OCI-LY3 (cell line): ENCODE data around the gene MIEF1.
"Not testable (repeated sequence)": the region's sequence is repeated elsewhere in the genome, so short reads cannot be mapped to it uniquely, and the experiment has no call there.

Experiments used
- H2AFZ ChIP-seq: fragments of 200-600, 300-600 bp; shearing (Covaris generic); 2 replicates; pipeline ENCODE4 v1.6.0; 2014; ENCODE audit warnings: antibody characterized with exemption, low read depth, low read length
- H3K27ac ChIP-seq: fragments of 200-600, 300-600 bp; sonication (generic); 2 replicates; pipeline ENCODE4 v1.5.1; 2014; ENCODE audit warnings: mild to moderate bottlenecking, low read length, moderate library complexity, mixed read lengths
- H3K27me3 ChIP-seq: fragments of 200-600, 300-600 bp; sonication (generic); 2 replicates; pipeline ENCODE4 v1.6.1; 2014; ENCODE audit warnings: low read depth, low read length, mixed read lengths
- H3K36me3 ChIP-seq: fragments of 200-600, 300-600 bp; sonication (generic); replicated peaks from 2 replicates; pipeline ENCODE3; 2014; ENCODE audit warnings: low read depth, low read length, mixed read lengths
- H3K4me1 ChIP-seq: fragments of 300-600, 200-600 bp; sonication (generic); 2 replicates; pipeline ENCODE4 v1.6.1; 2014; ENCODE audit warnings: low read length, mixed read lengths
- H3K4me2 ChIP-seq: fragments of 200-600, 300-600 bp; sonication (generic); 2 replicates; pipeline ENCODE4 v1.6.1; 2014; ENCODE audit warnings: low read length, mixed read lengths
- H3K4me3 ChIP-seq: fragments of 300-600, 200-600 bp; sonication (generic); 2 replicates; pipeline ENCODE4 v1.5.1; 2014; ENCODE audit warnings: antibody characterized with exemption, mild to moderate bottlenecking, low read length, moderate library complexity
- H3K79me2 ChIP-seq: fragments of 300-600, 200-600 bp; shearing (Covaris generic); 2 replicates; pipeline ENCODE4 v1.6.1; 2014; ENCODE audit warnings: mild to moderate bottlenecking, low read length, mixed read lengths
- H3K9ac ChIP-seq: fragments of 300-600, 200-600 bp; shearing (Covaris generic); 2 replicates; pipeline ENCODE4 v1.6.0; 2014; ENCODE audit warnings: mild to moderate bottlenecking, low read length, moderate library complexity
- H3K9me3 ChIP-seq: fragments of 200-600, 300-600 bp; shearing (Covaris generic); 2 replicates; pipeline ENCODE4 v1.6.1; 2014; ENCODE audit warnings: low read length, mixed read lengths; ENCODE audit not compliant: insufficient read depth
- H4K20me1 ChIP-seq: fragments of 200-600, 300-600 bp; sonication (generic); 2 replicates; pipeline ENCODE4 v1.6.1; 2016; ENCODE audit warnings: low read length, mixed read lengths; ENCODE audit not compliant: insufficient read depth
- EZH2phosphoT487 ChIP-seq: fragments of 200-600 bp; shearing (Covaris generic); IDR thresholded peaks from 2 replicates; pipeline ENCODE4 v1.6.1; 2018; ENCODE audit warnings: antibody characterized with exemption, mixed run types, low read depth
- TF ChIP-seq, protein P1 (sequence below): fragments of 200-600, 300-600 bp; sonication (generic); IDR thresholded peaks from 2 replicates; pipeline ENCODE4 v1.5.1; 2014; ENCODE audit warnings: antibody characterized with exemption, low read length, low read depth

MIEF1 gene

DNA sequence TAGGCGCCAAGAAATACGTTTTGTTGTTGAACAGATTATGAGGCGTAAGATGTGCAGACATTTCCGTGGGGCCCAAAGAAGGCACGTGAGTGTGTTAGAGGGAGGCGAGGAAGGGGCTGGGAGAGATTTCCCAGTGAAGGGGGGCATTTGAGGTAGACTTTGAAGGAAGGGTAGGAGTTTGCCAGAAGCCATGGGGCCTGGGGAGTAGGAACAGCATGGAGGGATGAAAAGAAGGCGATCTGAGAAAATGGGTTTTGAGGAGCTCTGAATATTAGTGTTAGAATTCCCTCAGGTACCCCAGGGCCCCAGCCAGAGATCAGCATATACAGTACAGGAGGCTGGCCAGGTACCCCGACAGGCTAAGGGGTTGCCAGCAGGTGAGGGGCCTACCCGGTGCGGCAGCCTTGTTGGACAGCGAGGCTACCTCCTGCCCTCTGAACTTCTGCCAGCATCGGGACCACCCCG is 414 bp upstream of the MIEF1 start:
- no peaks in the 10 kb centered on the region for H3K9me3 ChIP-seq
- no peak overlapping the region for H3K27ac ChIP-seq
- H3K79me2 ChIP-seq: peaks cover 46% of the 10 kb centered on the region
- peaks cover 26% of the 10 kb centered on the region for H3K36me3 ChIP-seq
- H3K27me3 ChIP-seq: no peaks in the 10 kb centered on the region
- peak overlapping the region; percentile 64 for H3K9ac ChIP-seq
- peak overlapping the region; percentile 50 for H2AFZ ChIP-seq
- peak overlapping the region; percentile 90 for H3K4me3 ChIP-seq
- peaks cover 18% of the 10 kb centered on the region for H3K4me1 ChIP-seq
- H3K4me2 ChIP-seq: peak overlapping the region; percentile 74
- no peak for TF ChIP-seq EZH2phosphoT487
- TF ChIP-seq, protein P1, sequence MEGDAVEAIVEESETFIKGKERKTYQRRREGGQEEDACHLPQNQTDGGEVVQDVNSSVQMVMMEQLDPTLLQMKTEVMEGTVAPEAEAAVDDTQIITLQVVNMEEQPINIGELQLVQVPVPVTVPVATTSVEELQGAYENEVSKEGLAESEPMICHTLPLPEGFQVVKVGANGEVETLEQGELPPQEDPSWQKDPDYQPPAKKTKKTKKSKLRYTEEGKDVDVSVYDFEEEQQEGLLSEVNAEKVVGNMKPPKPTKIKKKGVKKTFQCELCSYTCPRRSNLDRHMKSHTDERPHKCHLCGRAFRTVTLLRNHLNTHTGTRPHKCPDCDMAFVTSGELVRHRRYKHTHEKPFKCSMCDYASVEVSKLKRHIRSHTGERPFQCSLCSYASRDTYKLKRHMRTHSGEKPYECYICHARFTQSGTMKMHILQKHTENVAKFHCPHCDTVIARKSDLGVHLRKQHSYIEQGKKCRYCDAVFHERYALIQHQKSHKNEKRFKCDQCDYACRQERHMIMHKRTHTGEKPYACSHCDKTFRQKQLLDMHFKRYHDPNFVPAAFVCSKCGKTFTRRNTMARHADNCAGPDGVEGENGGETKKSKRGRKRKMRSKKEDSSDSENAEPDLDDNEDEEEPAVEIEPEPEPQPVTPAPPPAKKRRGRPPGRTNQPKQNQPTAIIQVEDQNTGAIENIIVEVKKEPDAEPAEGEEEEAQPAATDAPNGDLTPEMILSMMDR: no peak
- no peaks in the 10 kb centered on the region for H4K20me1 ChIP-seq

DNA sequence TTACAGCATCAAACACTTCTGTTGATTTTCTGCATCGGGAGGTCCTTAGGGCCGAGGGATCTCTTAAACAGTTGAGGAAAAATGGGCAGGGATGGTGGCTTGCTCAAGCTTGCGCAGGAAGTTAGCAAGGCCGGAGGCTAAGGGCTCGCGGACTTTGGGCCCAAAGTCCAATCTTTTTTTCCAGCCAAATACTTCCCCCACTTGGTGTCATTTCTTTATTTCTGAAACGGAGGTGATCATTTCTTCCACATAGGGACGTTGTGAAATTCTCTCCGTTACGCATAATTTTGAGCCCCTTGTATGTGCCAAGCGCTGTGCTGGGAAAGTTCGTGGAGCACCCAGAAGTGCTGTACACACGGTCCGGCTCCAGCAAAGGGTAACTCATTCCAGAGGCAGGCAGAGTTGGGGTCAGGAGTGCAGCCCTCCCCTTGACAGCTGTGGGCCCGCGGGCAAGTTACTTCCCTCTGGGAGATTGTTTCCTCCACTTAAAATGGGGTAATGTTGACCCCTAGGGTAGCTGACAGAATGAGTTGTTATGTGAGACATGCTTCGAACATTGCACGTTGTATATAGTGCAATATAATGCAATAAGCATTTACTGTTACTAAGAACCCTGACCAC is 809 bp downstream of the MIEF1 start:
- Histone ChIP-seq H3K36me3 (peaks cover 31% of the 10 kb centered on the region), H3K79me2 (peaks cover 55% of the 10 kb centered on the region), H4K20me1 (no peaks in the 10 kb centered on the region), H3K4me1 (peaks cover 18% of the 10 kb centered on the region), H3K4me2 (peak overlapping the region; percentile 91), H3K9ac (peak overlapping the region; percentile 91), H3K27ac (peak overlapping the region; percentile 31), H2AFZ (no peak overlapping the region), H3K4me3 (peak overlapping the region; percentile 90), H3K27me3 (no peaks in the 10 kb centered on the region), H3K9me3 (no peaks in the 10 kb centered on the region)
- TF ChIP-seq, protein P1: no peak
- TF ChIP-seq EZH2phosphoT487: no peak

DNA sequence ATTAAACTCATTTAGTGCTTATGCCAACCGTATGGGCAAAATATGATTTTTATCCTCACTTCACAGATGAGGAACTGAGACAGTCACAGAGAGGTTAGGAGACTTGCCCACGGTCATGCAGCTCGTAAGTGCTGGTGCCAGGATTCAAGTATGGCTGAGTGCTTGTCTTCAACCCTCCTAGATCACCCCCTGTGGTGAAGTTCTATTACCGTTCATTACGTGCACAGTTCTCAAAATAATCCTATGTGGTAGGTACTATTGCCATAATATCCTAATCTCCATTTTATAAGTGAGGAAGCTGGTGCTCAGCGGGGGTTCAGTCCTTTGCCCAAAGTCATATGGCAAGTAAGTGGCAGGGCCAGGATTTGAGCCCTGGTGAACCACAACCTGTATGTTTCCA is 1.5 kb downstream of the MIEF1 start:
- no peak for TF ChIP-seq EZH2phosphoT487
- TF ChIP-seq, protein P1: no peak
- H3K9ac ChIP-seq: peak overlapping the region; percentile 91
- no peaks in the 10 kb centered on the region for H3K27me3 ChIP-seq
- no peak overlapping the region for H2AFZ ChIP-seq
- peaks cover 22% of the 10 kb centered on the region for H3K4me1 ChIP-seq
- H3K36me3 ChIP-seq: peaks cover 38% of the 10 kb centered on the region
- H3K4me2 ChIP-seq: peak overlapping the region; percentile 91
- H4K20me1 ChIP-seq: no peaks in the 10 kb centered on the region
- no peaks in the 10 kb centered on the region for H3K9me3 ChIP-seq
- H3K27ac ChIP-seq: peak overlapping the region; percentile 31
- H3K4me3 ChIP-seq: peak overlapping the region; percentile 90
- H3K79me2 ChIP-seq: peaks cover 63% of the 10 kb centered on the region

DNA sequence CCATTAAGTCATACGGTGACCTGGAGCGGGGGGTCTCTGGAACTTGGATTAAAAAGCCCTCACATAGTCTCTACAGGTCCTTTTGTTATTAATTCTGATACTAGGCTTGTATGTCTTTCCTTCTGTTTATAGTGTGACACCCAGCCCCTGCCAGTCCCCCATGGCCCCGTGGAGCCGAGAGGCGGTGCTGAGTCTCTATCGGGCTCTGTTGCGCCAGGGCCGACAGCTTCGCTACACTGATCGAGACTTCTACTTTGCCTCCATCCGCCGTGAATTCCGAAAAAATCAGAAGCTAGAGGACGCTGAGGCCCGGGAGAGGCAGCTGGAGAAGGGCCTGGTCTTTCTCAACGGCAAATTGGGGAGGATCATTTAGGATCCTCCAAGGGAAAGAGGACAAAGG is 2.0 kb downstream of the MIEF1 start:
- Histone ChIP-seq H3K36me3 (peaks cover 41% of the 10 kb centered on the region), H3K4me3 (peak overlapping the region; percentile 90; the same call in 1 of the 2 replicates), H3K27ac (no peak overlapping the region), H4K20me1 (no peaks in the 10 kb centered on the region), H2AFZ (no peak overlapping the region), H3K79me2 (peaks cover 67% of the 10 kb centered on the region), H3K27me3 (no peaks in the 10 kb centered on the region), H3K4me2 (peak overlapping the region; percentile 91), H3K4me1 (peaks cover 26% of the 10 kb centered on the region), H3K9ac (no peak overlapping the region), H3K9me3 (no peaks in the 10 kb centered on the region)
- TF ChIP-seq, protein P1: no peak
- no peak for TF ChIP-seq EZH2phosphoT487

DNA sequence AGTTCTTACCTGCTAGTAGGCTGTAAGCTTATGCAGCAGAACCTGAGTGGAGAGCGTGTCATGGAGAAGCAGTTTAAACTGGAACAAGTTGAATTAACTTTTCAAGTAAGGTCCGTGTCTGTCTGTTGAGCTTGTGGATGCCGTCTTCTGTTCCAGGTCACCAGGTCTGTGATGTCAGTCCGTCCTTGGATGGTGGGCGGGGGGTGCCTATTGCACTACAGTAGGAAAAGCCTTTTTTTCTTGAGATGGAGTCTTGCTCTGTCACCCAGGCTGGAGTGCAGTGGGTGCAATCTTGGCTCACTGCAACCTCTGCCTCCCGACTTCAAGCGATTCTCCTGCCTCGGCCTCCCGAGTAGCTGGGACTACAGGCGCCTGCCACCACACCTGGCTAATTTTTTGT is 4.9 kb downstream of the MIEF1 start:
- H3K27me3 ChIP-seq, H3K4me3 ChIP-seq, H2AFZ ChIP-seq, H3K9ac ChIP-seq, H3K27ac ChIP-seq, H3K9me3 ChIP-seq, H4K20me1 ChIP-seq, H3K4me2 ChIP-seq: not testable (repeated sequence)
- H3K4me1 ChIP-seq: peaks cover 29% of the 10 kb centered on the region
- peaks cover 61% of the 10 kb centered on the region for H3K36me3 ChIP-seq
- H3K79me2 ChIP-seq: peaks cover 89% of the 10 kb centered on the region
